ENCODE results near the gene HMX2.

Gene HMX2

DNA sequence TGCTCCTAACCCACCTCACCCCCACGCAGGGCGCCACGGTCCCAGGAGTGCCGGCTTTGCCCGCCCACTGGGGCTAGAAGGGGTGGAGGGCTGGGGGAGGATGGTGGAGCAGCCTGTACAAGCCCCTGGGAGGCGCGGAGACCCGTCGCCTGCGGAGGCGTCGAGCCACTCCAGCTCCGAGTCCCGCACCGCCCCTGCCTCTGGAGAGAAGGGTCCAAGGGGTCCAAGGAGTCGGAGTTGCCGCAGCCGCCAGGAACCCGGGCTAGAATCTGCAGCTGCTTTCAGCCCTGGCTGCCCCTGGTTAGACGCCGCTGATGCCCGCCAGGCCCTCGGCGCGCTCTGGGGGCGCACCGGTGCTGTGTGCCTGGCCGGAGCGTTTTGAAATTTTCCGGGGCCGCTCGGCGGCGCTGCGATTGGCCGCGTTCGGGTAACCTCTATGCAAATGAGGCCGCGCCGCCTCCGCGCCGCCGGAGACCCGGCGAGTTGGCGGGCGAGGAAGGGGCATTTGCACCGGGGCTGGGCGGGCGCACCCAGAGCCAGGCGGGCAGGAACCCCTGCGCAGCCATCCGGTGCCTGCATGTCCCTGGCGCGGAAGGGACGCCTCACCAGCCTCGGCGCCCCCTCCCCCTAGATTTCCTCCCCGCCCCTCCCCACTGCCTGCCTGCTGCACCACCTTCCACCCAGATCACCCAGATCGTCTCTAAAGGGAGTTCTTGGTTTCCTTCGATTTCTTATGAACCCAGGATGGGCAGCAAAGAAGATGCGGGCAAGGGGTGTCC, at the start of gene HMX2:
Gene HMX2, plus strand, starts transcription at position 502 of the 779 bp plus-strand sequence. Its CDS starts 243 bp downstream, at position 745.
- TF ChIP-seq, protein P1, sequence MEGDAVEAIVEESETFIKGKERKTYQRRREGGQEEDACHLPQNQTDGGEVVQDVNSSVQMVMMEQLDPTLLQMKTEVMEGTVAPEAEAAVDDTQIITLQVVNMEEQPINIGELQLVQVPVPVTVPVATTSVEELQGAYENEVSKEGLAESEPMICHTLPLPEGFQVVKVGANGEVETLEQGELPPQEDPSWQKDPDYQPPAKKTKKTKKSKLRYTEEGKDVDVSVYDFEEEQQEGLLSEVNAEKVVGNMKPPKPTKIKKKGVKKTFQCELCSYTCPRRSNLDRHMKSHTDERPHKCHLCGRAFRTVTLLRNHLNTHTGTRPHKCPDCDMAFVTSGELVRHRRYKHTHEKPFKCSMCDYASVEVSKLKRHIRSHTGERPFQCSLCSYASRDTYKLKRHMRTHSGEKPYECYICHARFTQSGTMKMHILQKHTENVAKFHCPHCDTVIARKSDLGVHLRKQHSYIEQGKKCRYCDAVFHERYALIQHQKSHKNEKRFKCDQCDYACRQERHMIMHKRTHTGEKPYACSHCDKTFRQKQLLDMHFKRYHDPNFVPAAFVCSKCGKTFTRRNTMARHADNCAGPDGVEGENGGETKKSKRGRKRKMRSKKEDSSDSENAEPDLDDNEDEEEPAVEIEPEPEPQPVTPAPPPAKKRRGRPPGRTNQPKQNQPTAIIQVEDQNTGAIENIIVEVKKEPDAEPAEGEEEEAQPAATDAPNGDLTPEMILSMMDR (conservative IDR thresholded peaks at IDR 0.05) = no peak
- no peak within 1 kb of the TSS for H3K27ac ChIP-seq

DNA sequence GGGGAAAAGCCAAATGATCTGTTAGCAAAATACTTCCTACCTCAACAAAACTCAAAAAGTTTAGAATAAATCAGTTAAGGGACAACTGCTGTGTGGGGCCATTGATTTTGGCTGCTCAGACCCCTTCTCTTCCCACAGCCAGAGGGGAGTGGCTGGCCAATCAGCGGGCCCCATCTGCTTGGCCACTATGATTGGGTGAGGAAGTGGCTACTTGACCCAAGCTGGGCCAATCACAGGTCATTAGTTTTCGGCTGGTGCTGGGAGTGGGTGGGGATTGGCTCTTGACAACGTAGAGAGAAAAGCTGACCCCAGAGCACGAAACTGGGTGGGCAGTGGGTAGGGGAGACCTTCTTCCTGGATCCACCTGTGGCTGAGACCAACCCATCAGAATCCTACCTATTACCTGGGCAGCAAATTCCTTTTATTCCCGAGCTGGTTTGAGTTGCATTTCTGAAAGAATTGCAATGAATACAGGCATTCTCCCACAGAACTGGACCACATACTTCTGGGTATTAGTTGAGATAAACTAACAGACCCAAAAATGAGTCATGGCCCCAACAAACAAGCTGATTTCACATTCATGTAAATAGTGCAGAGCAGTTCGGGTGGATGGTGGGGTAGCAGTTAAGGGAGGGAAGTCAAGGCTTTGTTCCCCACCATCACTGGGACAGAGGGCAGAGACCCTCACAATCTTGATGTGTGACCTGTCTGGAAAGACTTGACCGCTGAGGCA, 47.7 kb upstream of the HMX2 start:
- no peak overlapping the region for H3K27ac ChIP-seq
- TF ChIP-seq, protein P1 (conservative IDR thresholded peaks at IDR 0.05) = no peak

DNA sequence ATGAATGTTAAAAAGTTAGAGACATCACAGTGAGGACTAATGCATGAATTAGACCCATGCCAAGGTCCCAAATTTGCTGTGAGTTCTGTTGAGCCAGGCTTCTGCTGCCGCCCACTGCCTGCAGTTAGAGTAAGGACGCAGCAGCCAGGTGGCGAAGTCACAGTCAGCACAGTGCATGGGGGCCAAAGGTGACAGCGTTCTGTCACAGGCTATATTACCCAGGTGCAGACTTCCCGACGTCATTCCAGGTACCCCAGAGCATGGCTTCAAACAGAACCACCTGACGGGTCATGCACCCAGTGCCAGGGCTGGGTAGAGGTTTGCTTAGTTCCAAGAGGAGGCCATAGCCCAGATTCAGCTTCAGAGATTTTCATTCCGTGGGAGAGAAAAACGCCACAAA, 46.1 kb upstream of the HMX2 start:
- no peak overlapping the region for H3K27ac ChIP-seq
- TF ChIP-seq, protein P1 (conservative IDR thresholded peaks at IDR 0.05) = no peak

DNA sequence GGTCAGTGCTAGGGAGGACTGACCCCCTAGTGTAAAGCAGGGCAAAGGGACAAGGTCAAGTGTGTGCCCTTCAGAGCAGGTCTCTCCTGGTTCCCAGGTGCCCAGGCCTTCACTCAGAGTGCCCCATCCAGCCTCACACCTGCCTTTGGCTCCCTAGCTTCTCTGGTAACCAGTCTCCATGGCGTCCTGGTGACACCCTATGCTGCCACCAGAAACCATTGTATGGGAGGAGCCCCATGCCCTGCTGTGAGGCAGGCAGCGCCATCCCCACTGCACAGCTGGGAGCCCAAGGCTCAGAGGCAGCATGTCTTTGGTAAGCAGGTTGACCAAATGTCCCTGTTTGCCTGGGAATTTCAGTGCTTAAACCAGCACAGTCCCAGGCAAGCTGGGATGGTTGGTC, 45.3 kb upstream of the HMX2 start:
- no peak overlapping the region for H3K27ac ChIP-seq
- TF ChIP-seq, protein P1 (conservative IDR thresholded peaks at IDR 0.05) = no peak

DNA sequence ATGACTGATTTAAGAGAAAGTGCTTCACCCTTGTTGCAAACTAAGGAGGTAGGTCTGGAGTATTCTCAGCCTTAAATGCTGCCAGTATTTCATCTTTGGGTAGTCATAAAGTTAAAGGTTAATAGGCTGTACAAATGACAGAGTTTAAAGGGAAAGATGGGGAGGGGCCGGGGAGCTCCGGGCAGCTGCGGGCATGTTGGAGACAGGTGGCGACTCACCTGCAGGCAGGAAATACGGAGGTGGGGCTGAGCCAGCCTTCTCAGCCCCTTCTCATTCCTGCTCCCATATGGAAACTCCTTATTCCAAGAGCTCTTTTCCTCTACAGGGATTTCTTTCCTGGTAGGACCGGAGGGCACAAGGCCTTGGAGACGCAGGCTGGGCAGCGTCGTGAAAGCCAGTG, 44.0 kb upstream of the HMX2 start:
- TF ChIP-seq, protein P1 (conservative IDR thresholded peaks at IDR 0.05) = no peak
- no peak overlapping the region for H3K27ac ChIP-seq

- no peak overlapping the region for H3K27ac ChIP-seq
- TF ChIP-seq, protein P1 (conservative IDR thresholded peaks at IDR 0.05) = no peak
These were observed 38.5 kb upstream of the HMX2 start for GRCh38 chr10:123109466-123109865.

DNA sequence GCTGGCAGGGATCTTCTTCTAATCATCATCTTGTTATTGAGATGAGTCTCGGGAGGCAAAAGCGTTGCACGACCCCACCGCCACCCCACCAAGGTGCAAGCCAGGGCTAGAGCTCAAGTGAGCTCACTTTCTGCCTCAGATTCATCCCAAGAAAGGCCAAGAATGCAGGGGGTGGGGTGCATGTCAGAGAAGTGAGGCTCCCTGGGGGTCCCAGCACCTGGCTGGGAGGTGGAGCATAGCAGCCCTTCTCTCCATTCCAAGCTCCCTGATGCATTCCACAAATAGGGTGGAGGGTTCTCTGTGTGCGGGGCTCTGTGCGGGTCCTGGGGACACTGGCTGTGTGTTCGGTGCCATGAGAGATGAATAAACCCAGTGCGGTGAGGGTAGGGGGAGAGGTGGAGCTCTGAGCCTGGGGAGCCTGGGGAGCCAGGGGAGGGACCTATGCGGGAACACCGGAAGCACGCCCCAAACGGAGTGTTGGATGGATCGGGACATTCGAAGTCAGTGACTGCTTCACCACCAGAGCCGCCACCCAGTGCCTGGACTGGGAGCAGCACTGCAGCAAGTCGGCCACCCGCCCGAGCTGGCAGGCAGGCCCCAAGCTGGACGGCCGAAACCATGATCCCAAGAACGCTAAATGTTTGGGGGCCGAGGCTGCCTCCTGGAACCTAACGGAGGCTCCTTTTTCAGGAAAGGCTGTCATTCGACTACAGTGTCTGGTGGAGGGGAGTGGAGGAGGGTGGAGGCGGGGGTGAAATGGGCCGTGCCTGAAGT, 30.1 kb upstream of the HMX2 start:
- TF ChIP-seq, protein P1 (conservative IDR thresholded peaks at IDR 0.05) = no peak
- H3K27ac ChIP-seq = no peak overlapping the region

All from VCaP (cell line).